HEK293 (cell line): ENCODE results near the gene SLC35F2.

ENCODE experiments used
- AEBP2 ChIP-seq: fragments of 450-650 bp; formaldehyde crosslinking; IDR thresholded peaks from 2 replicates; pipeline ENCODE4 v1.5.1; 2016; ENCODE audit warnings: missing biosample characterization, missing genetic modification characterization, borderline replicate concordance
- CTCF ChIP-seq: fragments of 450-650 bp; formaldehyde crosslinking; IDR thresholded peaks from 2 replicates; pipeline ENCODE4 v1.5.1; 2016; ENCODE audit warnings: missing biosample characterization, missing genetic modification characterization
- REST ChIP-seq: fragments of 450-650 bp; formaldehyde crosslinking; IDR thresholded peaks from 2 replicates; pipeline ENCODE4 v1.5.1; 2016; ENCODE audit warnings: missing biosample characterization, missing genetic modification characterization
- ZBTB8A ChIP-seq: fragments of 450-650 bp; formaldehyde crosslinking; IDR thresholded peaks from 2 replicates; pipeline ENCODE4 v1.5.1; 2016; ENCODE audit warnings: missing biosample characterization, missing genetic modification characterization
- ZNF157 ChIP-seq: fragments of 450-650 bp; formaldehyde crosslinking; IDR thresholded peaks from 2 replicates; pipeline ENCODE4 v1.5.1; 2016; ENCODE audit warnings: missing biosample characterization, missing genetic modification characterization

GRCh38 chr11:107819361-107820014, 39.1 kb downstream of the SLC35F2 start:
- no peak for TF ChIP-seq AEBP2
- no peak for TF ChIP-seq CTCF (tag by site-specific recombination)
- no peak for TF ChIP-seq REST (tag by site-specific recombination)
- no peak for TF ChIP-seq ZNF157
- TF ChIP-seq ZBTB8A = no peak
